OCI-LY1 (cell line): ENCODE measurements around the gene ABLIM1.

Experiments used
- EZH2 ChIP-seq: fragments of 200-600 bp; sonication (generic), shearing (Covaris generic); IDR thresholded peaks from 2 replicates; pipeline ENCODE4 v1.8.0; 2017; ENCODE audit warnings: borderline replicate concordance, mixed run types, mild to moderate bottlenecking, antibody characterized with exemption, low read length, moderate library complexity, mixed read lengths
- TF ChIP-seq, protein P1 (sequence below): fragments of 200-600 bp; sonication (generic), shearing (Covaris generic); IDR thresholded peaks from 2 replicates; pipeline ENCODE4 v1.5.1; 2017; ENCODE audit warnings: mild to moderate bottlenecking, antibody characterized with exemption, low read length, moderate library complexity, mixed read lengths

DNA sequence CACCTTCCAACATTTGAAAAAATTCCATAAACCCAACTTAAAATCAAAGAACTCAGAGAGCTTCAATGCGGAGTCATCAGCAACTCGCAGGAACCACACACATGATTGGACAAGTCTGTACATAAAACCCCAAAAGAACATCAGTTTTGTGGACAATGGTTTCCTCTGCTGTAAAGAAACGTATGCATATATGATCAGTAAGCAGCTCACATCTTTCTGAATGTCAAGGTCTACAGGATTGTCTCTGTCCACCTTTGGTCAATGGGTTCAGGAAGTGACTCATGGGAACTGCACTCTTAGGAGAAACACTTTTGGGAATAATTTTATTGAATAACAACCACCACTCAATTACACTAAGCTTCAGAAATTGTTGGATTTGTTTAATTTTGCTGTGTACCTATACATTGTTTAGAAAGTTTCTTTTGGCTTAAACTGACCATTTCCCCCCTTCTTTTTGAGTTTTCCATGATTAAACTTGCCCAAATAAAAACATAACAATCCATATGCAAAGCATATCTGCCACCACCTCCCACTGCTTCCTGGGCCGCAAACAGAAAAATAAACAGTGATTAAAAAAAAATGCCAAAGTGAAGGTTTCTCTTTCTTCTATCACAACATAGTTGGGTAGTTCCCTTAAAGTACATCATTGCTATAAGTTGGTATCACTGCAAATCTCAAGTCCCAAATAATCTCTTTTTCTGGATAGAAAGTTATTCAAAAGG lies 226.5 kb downstream of the ABLIM1 start:
- TF ChIP-seq, protein P1, sequence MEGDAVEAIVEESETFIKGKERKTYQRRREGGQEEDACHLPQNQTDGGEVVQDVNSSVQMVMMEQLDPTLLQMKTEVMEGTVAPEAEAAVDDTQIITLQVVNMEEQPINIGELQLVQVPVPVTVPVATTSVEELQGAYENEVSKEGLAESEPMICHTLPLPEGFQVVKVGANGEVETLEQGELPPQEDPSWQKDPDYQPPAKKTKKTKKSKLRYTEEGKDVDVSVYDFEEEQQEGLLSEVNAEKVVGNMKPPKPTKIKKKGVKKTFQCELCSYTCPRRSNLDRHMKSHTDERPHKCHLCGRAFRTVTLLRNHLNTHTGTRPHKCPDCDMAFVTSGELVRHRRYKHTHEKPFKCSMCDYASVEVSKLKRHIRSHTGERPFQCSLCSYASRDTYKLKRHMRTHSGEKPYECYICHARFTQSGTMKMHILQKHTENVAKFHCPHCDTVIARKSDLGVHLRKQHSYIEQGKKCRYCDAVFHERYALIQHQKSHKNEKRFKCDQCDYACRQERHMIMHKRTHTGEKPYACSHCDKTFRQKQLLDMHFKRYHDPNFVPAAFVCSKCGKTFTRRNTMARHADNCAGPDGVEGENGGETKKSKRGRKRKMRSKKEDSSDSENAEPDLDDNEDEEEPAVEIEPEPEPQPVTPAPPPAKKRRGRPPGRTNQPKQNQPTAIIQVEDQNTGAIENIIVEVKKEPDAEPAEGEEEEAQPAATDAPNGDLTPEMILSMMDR: no peak
- no peak for TF ChIP-seq EZH2
